Activated CD4-positive, alpha-beta T cell treated with anti-CD3 and anti-CD28 coated beads for 4 hours (primary cell): ENCODE measurements around the gene SELENOF.

Experiments used
- DNase-seq, 2 donors: peaks; one replicate each; pipeline ENCODE4 v3.0.0-alpha.2; 2020

SELENOF gene

GRCh38 chr1:86913896-86914600 is at the start of gene SELENOF:
Gene SELENOF (minus strand): TSS chr1:86914126. CDS start chr1:86914111, 15 bp downstream.
- DNase-seq, result peak; percentile 100

- no peak for DNase-seq
Observed at GRCh38 chr1:86960548-86960947, 46.6 kb upstream of the SELENOF start.

GRCh38 chr1:86957221-86957620 is 43.3 kb upstream of the SELENOF start:
- no peak for DNase-seq

GRCh38 chr1:86956221-86956620 is 42.3 kb upstream of the SELENOF start:
- DNase-seq, result no peak

- DNase-seq, result no peak
Observed at GRCh38 chr1:86955678-86956077, 41.8 kb upstream of the SELENOF start.

- DNase-seq, result no peak
Observed at GRCh38 chr1:86953167-86953566, 39.2 kb upstream of the SELENOF start.

GRCh38 chr1:86951430-86951829 is 37.5 kb upstream of the SELENOF start:
- no peak for DNase-seq

GRCh38 chr1:86950712-86951419 is 36.9 kb upstream of the SELENOF start:
- no peak for DNase-seq

GRCh38 chr1:86948212-86948611 is 34.3 kb upstream of the SELENOF start:
- no peak for DNase-seq

- DNase-seq, result no peak
Observed at GRCh38 chr1:86942743-86943142, 28.8 kb upstream of the SELENOF start.

- no peak for DNase-seq
Observed at GRCh38 chr1:86942042-86942441, 28.1 kb upstream of the SELENOF start.

- DNase-seq, result no peak
Observed at GRCh38 chr1:86940599-86940998, 26.7 kb upstream of the SELENOF start.

- DNase-seq, result no peak
Observed at GRCh38 chr1:86939406-86939805, 25.5 kb upstream of the SELENOF start.

- DNase-seq, result no peak
Observed at GRCh38 chr1:86938855-86939254, 24.9 kb upstream of the SELENOF start.

GRCh38 chr1:86938450-86938849 is 24.5 kb upstream of the SELENOF start:
- DNase-seq, result no peak

GRCh38 chr1:86933562-86934377 is 19.8 kb upstream of the SELENOF start:
- DNase-seq, result no peak

GRCh38 chr1:86933051-86933450 is 19.1 kb upstream of the SELENOF start:
- DNase-seq, result no peak

- DNase-seq, result no peak
Observed at GRCh38 chr1:86928819-86929218, 14.9 kb upstream of the SELENOF start.

- no peak for DNase-seq
Observed at GRCh38 chr1:86926883-86927282, 13.0 kb upstream of the SELENOF start.

- no peak for DNase-seq
Observed at GRCh38 chr1:86925742-86926141, 11.8 kb upstream of the SELENOF start.

- DNase-seq, result no peak
Observed at GRCh38 chr1:86924324-86924960, 10.5 kb upstream of the SELENOF start.

- no peak for DNase-seq
Observed at GRCh38 chr1:86922445-86922844, 8.5 kb upstream of the SELENOF start.

GRCh38 chr1:86916752-86917151 is 2.8 kb upstream of the SELENOF start:
- no peak for DNase-seq
